NCI-H187 (cell line): Measurements from ENCODE around the gene PADI6.
A peak's percentile ranks its signal among the peaks of the same experiment; 100 is the strongest.
"Not testable (repeated sequence)": the region's sequence is repeated elsewhere in the genome, so short reads cannot be mapped to it uniquely, and the experiment has no call there.

ENCODE experiments used
- DNase-seq, 2 experiments: peaks; one replicate each; lab custom pipeline; 2025; lab: John Stamatoyannopoulos, UW

PADI6 gene

GRCh38 chr1:17371896-17372295 lies at the start of gene PADI6:
TSS of gene PADI6 (plus strand) at chr1:17372196. CDS start at chr1:17372246, 50 bp downstream.
- no peak for DNase-seq

- DNase-seq: no peak
Observed at GRCh38 chr1:17328855-17329254, 43.1 kb upstream of the PADI6 start.

GRCh38 chr1:17329610-17330009 lies 42.4 kb upstream of the PADI6 start:
- DNase-seq: no peak

GRCh38 chr1:17330856-17331255 lies 41.1 kb upstream of the PADI6 start:
- DNase-seq: no peak

- no peak for DNase-seq
Observed at GRCh38 chr1:17333081-17333480, 38.9 kb upstream of the PADI6 start.

- DNase-seq: peak in 1 of 2 experiments; percentile 2
Observed at GRCh38 chr1:17335821-17336710, 35.9 kb upstream of the PADI6 start.

GRCh38 chr1:17338706-17339493 lies 33.1 kb upstream of the PADI6 start:
- DNase-seq: no peak

GRCh38 chr1:17339521-17339920 lies 32.5 kb upstream of the PADI6 start:
- DNase-seq: no peak

GRCh38 chr1:17340358-17340757 lies 31.6 kb upstream of the PADI6 start:
- DNase-seq: no peak

GRCh38 chr1:17342014-17342441 lies 30.0 kb upstream of the PADI6 start:
- DNase-seq: no peak

- DNase-seq: not testable (repeated sequence)
Observed at GRCh38 chr1:17345506-17345905, 26.5 kb upstream of the PADI6 start.

- DNase-seq: no peak
Observed at GRCh38 chr1:17346046-17346789, 25.8 kb upstream of the PADI6 start.

GRCh38 chr1:17347769-17348592 lies 24.0 kb upstream of the PADI6 start:
- DNase-seq: no peak

GRCh38 chr1:17348593-17349234 lies 23.3 kb upstream of the PADI6 start:
- DNase-seq: no peak

- DNase-seq: no peak
Observed at GRCh38 chr1:17350083-17350482, 21.9 kb upstream of the PADI6 start.

GRCh38 chr1:17350928-17351446 lies 21.0 kb upstream of the PADI6 start:
- DNase-seq: no peak

GRCh38 chr1:17351598-17352324 lies 20.2 kb upstream of the PADI6 start:
- DNase-seq: no peak

GRCh38 chr1:17352419-17352909 lies 19.5 kb upstream of the PADI6 start:
- DNase-seq: no peak

- no peak for DNase-seq
Observed at GRCh38 chr1:17355898-17356297, 16.1 kb upstream of the PADI6 start.
